Stromal cell of bone marrow (primary cell): ENCODE measurements around the gene TCHH.
"Not testable (repeated sequence)": the region's sequence is repeated elsewhere in the genome, so short reads cannot be mapped to it uniquely, and the experiment has no call there.

ENCODE experiments used
- DNase-seq: peaks from one replicate; pipeline ENCODE4 v3.0.0-alpha.2; 2012; ENCODE audit warnings: low read depth

The TCHH gene, protein sequence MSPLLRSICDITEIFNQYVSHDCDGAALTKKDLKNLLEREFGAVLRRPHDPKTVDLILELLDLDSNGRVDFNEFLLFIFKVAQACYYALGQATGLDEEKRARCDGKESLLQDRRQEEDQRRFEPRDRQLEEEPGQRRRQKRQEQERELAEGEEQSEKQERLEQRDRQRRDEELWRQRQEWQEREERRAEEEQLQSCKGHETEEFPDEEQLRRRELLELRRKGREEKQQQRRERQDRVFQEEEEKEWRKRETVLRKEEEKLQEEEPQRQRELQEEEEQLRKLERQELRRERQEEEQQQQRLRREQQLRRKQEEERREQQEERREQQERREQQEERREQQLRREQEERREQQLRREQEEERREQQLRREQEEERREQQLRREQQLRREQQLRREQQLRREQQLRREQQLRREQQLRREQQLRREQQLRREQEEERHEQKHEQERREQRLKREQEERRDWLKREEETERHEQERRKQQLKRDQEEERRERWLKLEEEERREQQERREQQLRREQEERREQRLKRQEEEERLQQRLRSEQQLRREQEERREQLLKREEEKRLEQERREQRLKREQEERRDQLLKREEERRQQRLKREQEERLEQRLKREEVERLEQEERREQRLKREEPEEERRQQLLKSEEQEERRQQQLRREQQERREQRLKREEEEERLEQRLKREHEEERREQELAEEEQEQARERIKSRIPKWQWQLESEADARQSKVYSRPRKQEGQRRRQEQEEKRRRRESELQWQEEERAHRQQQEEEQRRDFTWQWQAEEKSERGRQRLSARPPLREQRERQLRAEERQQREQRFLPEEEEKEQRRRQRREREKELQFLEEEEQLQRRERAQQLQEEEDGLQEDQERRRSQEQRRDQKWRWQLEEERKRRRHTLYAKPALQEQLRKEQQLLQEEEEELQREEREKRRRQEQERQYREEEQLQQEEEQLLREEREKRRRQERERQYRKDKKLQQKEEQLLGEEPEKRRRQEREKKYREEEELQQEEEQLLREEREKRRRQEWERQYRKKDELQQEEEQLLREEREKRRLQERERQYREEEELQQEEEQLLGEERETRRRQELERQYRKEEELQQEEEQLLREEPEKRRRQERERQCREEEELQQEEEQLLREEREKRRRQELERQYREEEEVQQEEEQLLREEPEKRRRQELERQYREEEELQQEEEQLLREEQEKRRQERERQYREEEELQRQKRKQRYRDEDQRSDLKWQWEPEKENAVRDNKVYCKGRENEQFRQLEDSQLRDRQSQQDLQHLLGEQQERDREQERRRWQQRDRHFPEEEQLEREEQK (N-terminal part only)

DNA sequence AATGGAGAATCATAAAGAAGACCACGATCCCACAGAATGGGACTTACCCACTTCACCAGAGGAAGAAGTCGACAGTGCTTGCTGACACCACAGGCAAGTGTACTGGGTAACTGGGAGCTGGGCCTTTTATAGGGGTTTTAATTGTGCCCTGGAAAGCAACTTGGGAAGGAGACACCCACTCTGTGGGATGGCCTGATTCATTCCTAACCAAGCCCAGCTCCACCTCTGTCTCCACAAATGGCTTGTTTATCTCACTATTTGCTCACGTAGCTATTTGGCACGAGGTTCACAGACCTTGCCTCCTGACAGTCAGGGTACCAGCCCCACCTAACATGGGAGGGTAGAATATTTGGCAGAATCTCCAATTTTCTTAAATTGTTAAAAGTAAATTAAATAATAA lies at the start of gene TCHH:
Gene TCHH, minus strand, starts transcription at position 101 of the 400 bp plus-strand sequence. CDS start 1,364 bp downstream, outside the sequence.
- no peak for DNase-seq

DNA sequence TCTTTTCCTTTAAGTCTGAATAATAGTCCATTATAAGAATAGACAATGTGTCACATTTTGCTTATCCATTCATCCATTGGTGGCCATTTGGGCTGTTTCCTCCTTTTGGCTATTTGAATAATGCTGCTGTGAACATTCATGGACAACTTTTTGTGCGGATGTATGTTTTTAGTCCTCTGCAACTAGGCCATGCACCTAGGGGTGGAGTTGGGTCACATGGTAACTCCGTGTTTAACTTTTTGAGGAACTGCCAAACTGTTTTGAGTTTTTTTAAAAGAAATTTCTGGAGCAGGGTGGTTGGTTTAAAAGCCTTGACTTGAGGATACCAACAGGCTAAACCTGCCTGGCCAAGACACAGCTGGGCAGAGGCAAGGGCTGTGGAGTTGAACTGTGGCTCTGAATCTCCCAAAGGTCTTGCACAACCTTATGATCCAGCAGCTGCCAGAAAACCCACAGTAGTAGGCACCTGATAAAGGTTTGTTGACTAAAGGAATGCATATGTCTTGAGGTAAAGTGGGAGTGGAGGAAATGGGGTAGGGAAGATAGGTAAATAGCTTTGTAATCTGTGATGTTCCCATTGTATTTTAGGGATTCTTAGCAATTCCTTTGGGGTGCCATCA lies 49.4 kb upstream of the TCHH start:
- no peak for DNase-seq

DNA sequence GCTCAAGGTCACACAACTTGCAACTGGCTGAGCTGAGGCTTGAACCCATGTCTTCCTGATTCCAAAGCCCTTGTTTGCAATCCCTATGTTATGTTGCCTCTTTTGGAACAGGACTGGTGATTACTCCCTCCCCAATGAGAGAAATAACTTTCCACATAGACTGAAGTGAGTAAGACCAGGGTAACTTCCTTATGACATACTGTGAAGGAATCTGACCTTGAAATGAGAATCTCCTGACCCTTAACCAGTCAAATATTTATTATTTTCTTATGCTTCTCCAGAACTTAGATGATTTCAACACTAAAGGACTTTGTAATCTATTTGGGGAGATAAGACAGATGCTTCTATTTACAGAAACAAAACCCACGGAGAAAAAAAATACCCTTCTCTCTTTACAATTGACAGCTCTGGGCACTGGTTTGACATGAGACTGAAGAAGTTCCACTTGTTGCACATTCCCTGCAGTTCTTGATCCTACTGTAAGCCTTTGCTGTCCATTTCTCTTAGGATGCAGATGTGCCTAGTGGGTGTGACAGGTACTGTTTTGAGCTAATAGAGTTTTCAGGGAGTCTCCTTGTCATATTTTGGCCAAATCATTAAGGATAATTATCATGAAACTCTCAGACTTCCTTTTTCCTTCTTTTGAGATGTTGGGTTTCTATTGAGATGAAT lies 47.7 kb upstream of the TCHH start:
- DNase-seq: peak; percentile 85

DNA sequence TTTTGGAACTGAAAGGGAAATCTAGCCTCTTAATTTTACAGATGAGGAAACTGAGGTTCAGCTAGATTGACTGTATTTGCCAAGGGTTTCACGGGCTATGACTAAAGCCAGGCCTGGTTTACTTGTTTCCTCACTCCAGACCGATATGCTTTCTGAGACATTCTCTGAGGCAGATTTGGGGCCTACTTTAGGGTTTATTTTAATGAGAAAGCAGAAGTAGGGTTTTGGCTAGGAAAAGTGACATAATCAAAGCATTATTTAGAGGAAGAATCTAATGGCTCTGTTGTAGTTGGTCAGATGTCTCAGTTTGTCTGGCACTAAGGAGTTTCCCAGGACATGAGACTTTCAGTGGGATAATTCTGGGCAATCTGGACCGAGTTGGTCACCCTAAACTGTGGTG lies 45.3 kb upstream of the TCHH start:
- no peak for DNase-seq

DNA sequence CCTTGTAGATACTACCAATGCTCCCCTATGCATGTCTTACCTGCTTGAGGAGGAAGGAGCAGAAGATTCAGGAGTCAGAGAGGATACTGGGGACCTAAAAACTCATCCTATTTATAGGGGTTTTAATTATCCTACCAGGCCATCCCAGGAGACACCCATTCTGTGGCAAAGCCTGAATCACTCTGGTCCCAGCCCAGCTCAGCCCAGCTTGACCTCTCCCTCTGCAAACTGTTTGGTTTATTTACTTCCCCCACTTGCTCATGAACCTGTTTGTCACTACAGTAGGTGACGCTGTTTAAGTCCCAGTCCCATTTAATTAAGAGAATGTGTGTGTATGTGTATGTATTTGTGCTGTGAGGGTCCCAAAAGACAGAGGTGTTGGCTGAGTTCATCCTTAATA lies 43.9 kb upstream of the TCHH start, which contains the start of gene RPTN:
Gene RPTN, minus strand, starts transcription at position 85 of the 400 bp plus-strand sequence. CDS start 1,339 bp downstream, outside the sequence.
- DNase-seq: no peak

DNA sequence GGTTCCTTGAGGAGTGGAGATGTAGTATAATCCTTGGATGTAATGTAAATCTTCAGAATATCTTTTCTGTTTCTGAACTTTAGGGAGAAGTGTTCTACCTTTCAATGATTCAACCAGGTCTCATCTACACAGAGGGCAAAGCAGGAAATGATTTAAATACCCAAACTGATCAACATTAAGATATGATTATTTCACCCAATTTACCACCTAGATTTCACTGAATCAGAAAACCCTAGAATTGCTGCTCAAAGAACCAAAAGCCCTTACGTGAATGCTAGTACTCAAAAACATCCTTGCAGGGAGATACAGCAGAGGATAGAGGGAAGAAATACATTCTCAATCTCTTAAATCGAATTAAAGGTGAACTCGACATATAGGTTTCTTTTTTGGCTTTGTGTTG lies 38.8 kb upstream of the TCHH start:
- no peak for DNase-seq

DNA sequence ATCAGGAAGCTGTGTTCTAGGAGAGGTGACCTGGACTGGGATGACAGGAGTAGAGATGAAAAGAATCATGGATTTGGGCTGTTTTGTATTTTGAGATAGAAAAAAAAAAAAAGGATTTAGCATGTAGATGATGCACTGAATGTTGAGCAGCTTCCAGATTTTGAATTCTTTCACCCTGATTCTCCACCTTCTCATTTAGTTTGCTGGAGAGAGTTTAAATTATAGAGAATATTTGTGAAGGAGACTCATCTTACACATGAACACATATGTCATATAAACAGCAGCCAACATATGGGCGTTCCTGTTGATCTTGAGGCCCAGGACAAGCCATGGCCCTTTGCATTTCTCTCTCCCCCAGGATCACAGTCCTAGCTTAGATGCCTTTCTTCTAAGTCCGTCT lies 36.4 kb upstream of the TCHH start:
- no peak for DNase-seq

DNA sequence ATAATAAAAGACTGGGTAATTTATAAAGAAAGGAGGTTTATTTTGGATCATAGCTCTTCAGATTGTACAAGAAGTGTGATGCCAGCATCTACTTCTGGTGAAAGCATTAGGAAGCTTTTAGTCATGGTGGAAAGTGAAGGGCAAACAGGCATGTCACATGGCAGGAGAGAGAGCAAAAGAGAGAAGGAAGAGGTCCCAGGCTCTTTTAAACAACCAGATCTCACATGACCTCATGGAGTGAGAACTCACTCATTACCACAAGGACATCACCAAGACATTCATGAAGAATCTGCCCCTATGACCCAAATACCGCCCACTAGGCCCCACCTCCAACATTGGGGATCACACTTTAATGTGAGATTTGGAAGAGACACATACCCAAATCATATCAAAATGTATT lies 33.7 kb upstream of the TCHH start:
- DNase-seq: no peak

DNA sequence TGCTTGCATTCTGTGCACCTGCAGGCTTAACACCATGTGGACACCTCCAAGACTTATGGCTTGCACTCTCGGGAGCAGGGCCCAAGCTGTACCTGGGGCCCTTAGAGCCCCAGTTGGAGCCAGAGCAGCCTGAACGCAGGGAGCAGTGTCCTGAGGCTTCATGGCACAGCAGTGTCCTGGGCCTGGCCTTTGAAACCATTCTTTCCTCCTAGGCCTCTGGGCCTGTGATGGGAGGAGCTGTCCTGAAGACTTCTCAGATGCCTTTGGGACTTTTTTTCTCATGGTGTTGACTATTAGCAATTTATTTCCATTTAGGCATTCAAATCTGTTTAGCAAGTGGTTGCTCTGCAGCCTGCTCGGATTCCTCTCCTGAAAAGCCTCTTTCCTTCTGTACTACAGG lies 32.8 kb upstream of the TCHH start:
- DNase-seq: no peak

DNA sequence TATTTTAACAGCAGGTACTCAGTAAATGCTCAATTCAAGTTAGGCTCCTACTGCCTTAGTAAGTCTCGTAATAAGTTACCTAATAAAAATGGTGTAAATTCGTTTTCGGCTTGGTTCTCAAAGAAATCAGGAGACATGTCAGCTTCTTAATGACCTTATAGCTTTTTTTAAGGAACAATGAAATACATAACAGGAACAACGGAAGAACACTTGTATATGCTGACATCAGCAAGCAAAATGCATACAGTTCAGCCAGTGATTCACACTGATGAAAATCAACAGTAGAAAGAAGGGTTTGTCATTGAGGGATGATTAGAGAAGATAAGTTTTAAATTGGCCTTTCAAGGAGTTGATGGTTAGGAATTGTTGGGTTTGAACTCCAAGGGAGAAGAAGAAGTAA lies 30.5 kb upstream of the TCHH start:
- no peak for DNase-seq

DNA sequence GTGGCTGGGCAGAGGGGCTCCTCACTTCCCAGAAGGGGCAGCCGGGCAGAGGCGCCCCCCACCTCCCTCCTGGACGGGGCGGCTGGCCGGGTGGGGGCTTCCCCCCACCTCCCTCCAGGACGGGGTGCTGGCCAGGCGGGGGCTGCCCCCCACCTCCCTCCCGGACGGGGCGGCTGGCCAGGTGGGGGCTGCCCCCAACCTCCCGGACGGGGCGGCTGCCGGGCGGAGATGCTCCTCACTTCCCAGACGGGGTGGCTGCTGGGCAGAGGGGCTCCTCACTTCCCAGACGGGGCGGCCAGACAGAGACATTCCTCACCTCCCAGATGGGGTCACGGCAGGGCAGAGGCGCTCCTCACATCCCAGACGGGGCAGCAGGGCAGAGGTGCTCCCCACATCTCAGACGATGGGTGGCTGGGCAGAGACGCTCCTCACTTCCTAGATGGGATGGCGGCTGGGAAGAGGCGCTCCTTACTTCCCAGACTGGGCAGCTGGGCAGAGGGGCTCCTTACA lies 29.5 kb upstream of the TCHH start:
- DNase-seq: not testable (repeated sequence)

DNA sequence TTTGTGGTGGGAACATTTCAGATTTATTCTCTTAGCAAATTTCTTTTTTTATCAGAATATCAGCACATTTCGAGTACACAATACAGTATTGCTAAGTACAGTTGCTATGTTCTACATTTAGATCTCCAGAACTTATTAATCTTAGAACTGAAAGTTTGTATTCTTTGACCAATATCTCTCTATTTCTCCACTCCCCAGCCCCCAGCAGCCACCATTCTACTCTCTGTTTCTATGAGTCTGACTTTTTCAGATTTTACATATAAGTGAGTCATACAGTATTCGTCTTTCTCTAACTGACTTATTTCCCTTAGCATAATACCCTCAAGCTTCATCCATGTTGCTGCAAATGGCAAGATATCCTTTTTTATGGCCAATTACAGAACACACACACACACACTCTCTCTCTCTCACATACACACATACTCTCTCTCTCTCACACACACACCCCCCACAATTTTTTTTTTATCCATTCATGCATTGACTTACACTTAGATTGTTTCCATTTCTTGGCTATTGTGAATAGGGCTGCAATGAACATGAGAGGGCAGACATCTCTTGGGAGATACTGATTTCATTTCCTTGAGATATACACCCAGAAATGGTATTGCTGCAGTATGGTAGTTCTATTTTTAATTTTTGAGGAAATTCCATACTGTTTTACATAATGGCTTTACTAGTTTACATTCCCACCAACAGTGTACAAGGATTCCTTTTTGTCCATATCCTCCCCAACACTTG lies 28.1 kb upstream of the TCHH start:
- no peak for DNase-seq

DNA sequence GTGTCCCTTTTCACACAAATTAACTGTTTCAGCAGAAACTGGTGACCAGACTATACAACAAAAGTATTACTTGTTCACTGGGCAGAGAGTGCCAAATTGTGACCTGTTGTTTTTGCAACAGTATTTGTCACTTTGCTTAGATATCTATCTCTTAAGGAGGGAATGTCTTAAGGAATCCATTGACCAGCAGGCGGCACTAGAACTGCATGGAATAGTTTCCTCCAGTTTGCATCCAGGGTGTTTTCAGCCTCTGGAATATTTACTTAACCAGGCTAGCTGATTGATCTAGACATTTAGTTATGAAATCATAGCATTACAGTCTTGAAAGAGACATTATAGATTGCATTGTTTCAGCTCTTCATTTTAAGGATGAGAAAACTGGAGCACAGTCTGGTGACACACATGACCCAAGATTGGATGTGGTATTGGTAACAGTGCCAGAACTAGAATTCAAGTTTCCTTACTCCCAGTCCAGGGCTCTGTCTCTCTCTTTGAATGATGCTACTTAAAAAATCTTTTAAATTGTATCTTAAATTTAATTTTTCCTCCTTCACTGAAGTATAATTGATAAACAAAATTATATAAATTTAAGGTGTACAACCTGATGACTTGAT lies 26.8 kb upstream of the TCHH start:
- DNase-seq: peak; percentile 61

DNA sequence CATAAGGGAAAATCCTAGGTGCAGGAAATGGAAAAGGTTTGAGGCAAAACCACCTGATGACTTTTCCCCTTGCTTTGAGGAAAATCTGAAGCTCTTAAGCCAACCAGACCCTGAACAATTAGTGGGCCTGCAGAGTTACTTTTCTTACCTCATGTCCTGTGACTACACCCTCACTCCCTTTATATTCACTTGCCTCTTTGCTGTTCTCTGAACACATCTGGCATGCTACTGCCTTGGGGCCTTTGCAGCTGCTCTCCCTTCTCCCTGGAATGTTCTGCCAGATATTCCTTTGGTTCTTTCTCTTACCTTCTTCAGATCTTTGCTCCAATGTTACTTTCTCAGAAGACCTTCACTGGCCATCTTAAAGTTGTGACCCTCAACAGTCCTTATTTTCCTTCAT lies 22.0 kb upstream of the TCHH start:
- DNase-seq: no peak

DNA sequence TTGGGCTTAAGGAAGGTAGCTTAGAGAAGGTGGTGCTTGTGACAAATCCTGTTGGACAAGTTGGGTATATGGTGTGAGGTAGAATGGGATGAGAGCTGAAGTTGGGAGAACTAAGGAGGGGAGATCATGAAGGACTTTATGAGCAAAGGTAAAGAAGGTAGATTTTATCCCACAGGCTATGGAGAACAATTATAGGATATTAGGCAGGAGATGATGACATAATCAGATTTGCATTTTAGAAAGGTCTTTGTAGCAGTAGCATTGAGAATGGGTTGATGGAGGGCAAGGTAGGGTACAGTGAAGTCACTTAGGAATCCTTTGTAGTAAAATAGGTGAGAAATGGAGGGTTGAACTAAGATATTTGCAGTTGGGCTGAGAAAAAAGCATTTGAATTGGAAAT lies 14.9 kb upstream of the TCHH start:
- DNase-seq: no peak

DNA sequence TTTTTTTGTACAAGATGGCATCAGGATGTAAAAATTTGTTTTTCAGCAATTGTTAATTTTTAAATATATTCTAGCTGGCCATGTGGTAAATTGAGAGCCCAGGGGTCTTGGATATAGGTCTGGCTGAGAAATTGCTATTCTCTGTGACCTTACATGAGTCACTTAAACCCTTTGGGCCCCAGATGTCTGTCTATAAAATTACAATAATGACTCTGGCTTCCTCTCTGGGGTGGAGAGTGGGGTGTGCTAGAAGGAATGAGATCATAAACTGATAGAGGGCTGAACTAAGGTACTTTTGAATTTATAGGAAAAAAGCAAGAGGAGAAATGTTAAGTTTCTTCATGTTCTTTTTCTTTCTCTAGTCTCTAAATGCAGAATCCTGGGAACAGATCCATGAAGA lies 12.4 kb upstream of the TCHH start:
- DNase-seq: no peak

DNA sequence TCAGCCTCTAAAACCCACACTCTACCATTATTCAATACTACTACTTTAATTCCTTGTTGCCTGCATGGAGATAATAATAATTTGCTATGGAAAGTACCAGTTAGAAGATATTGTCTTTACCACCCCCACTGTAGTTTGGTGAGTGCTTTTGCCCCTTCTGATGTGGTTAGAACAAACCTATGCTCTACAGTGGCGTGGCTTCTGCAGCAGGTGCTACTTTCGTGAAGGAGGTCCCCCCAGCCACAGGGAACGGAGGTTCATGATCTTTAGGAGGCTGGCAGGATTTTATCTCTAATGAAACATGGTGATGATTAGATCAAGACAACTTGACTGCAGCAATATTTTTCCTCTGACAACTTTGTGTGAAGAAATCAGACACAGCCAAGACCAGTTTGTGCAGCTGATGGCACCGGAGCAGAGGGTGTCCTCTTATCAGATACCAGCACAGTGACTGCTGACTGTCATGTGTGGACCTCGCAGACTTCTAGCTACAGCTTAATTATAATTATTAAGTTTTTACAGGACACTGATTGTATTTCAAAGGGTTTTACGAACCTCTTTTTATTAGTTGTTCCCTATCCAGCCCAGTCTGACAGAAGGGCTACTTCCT lies 10.7 kb upstream of the TCHH start:
- DNase-seq: no peak

DNA sequence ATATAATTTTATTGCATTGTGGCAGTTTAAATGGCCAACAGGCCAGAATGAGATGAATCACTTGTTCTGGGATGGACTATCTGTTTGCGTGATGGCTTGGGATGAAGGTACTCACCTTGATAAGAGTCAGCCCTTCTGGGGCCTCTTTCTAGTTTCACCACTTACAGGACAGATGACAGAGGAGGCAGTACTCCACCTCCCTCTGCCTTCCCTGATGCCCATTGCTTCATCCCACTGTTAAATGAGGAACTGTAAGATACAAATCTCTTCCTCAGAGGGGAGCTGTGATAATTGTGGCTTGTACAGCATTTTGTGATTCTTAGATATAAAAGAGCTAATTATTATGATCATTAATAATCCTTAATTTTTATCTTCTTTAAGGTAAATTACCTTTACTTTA lies 3.7 kb upstream of the TCHH start:
- no peak for DNase-seq

DNA sequence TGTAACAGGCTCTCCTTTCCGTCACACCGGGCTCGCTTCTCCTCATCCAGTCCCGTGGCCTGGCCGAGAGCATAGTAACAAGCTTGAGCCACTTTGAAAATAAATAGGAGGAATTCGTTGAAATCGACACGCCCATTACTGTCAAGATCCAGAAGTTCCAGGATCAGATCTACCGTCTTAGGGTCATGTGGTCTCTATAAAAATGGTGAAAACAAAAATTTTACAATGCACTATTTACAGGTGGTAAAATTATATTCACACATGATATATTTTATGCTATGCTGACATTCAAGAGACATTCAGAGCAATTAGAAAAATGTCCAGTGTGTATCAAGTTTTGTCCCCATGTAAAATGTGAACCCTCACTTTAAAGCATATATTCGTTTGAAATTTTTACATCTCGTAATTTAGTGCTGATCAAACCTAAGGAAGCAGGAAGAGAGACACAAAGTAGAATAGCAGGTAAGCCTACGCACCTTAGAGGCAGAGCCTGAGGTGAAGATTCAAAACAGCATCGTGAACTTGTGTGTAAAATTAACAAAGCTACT lies 2.3 kb downstream of the TCHH start:
- DNase-seq: no peak
